Right lobe of liver (tissue), 4 donors: ENCODE measurements around the gene MAGOH.

Experiments
- POLR2A ChIP-seq: fragments of 450-650 bp; IDR thresholded peaks from one replicate; pipeline ENCODE4 v1.6.1; 2017; ENCODE audit warnings: antibody characterized with exemption, mild to moderate bottlenecking
- TF ChIP-seq, protein P1 (sequence below), 4 donors: fragments of 200-600 bp in 3 of 4; fragments of 450-650 bp in 1 of 4; IDR thresholded peaks; one replicate each; pipeline versions ENCODE4 v1.5.1 to v1.8.0; 2016 to 2022; ENCODE audit warnings: antibody characterized with exemption in 4 of 4, mild to moderate bottlenecking in 2 of 4
- donor health status: DM: no; HTN: no; CAD: no.
- donor health status: DM: no; HTN: no; CAD: no.
- donor health status: DM: no; HTN: yes; CAD: no.

DNA sequence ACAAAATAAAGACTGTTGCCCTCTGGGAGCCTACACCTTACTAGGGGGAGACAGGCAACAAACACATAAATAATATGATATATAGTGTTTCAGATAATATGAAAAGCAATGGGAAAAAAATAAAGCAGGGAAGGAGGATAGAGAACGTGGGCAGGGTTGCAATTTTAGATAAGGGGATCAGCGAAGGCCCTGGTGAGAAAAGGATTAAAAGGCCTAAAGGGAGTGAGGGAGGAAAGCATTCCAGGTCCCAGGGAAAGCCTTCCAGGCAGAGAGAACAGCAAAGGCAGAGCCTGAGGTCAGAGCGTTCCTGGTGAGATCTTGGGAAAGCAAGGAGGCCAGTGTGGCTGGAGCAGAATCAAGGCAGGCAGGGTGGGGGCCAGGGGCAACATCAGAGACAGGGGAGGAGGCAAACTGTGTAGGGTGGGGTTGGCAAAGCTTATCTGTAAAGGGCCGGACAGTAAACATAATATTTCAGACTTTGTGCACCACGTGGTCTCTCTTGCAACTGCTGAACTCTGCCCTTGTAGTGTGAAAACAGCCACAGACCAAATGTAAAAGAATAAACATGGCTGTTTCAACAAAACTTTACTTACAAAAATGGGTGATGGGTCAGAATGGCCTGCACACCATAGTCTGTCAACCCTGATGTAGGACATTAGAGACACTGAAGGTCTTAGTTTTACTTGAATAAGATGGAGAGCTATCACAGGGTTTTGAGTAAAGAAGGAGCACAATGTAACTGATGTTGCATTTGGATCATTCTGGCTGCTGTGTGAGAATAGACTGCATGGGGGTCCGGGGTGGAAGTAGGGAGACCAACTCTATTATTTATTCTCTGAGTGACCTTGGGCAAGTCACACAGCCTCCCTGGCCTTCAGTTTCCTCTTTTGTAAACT, 55.0 kb downstream of the MAGOH start:
- TF ChIP-seq, protein P1, sequence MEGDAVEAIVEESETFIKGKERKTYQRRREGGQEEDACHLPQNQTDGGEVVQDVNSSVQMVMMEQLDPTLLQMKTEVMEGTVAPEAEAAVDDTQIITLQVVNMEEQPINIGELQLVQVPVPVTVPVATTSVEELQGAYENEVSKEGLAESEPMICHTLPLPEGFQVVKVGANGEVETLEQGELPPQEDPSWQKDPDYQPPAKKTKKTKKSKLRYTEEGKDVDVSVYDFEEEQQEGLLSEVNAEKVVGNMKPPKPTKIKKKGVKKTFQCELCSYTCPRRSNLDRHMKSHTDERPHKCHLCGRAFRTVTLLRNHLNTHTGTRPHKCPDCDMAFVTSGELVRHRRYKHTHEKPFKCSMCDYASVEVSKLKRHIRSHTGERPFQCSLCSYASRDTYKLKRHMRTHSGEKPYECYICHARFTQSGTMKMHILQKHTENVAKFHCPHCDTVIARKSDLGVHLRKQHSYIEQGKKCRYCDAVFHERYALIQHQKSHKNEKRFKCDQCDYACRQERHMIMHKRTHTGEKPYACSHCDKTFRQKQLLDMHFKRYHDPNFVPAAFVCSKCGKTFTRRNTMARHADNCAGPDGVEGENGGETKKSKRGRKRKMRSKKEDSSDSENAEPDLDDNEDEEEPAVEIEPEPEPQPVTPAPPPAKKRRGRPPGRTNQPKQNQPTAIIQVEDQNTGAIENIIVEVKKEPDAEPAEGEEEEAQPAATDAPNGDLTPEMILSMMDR (IDR thresholded peaks at IDR 0.05): no peak
- no peak for TF ChIP-seq POLR2A
